Medulla oblongata (tissue), 1 donor: ENCODE measurements around the gene PLEKHA6.

Experiments used
- DNase-seq: peaks from one replicate; pipeline ENCODE4 v3.0.0-alpha.2; 2015; ENCODE audit errors: extremely low spot score

Gene PLEKHA6

GRCh38 chr1:204284929-204285328 lies 74.8 kb downstream of the PLEKHA6 start:
- no peak for DNase-seq

GRCh38 chr1:204283711-204284651 lies 75.7 kb downstream of the PLEKHA6 start:
- DNase-seq = no peak

- DNase-seq = no peak
Observed at GRCh38 chr1:204282761-204283221, 76.9 kb downstream of the PLEKHA6 start.

GRCh38 chr1:204280099-204280961 lies 79.4 kb downstream of the PLEKHA6 start:
- peak; percentile 42 for DNase-seq

- peak; percentile 27 for DNase-seq
Observed at GRCh38 chr1:204278958-204279357, 80.8 kb downstream of the PLEKHA6 start.

GRCh38 chr1:204278251-204278650 lies 81.5 kb downstream of the PLEKHA6 start:
- no peak for DNase-seq

- DNase-seq = no peak
Observed at GRCh38 chr1:204277563-204278219, 82.0 kb downstream of the PLEKHA6 start.

- DNase-seq = no peak
Observed at GRCh38 chr1:204275695-204276370, 83.9 kb downstream of the PLEKHA6 start.

GRCh38 chr1:204274446-204274845 lies 85.3 kb downstream of the PLEKHA6 start:
- no peak for DNase-seq

GRCh38 chr1:204272505-204272904 lies 87.2 kb downstream of the PLEKHA6 start:
- no peak for DNase-seq

- no peak for DNase-seq
Observed at GRCh38 chr1:204271970-204272369, 87.8 kb downstream of the PLEKHA6 start.

- DNase-seq = no peak
Observed at GRCh38 chr1:204268101-204268500, 91.6 kb downstream of the PLEKHA6 start.

GRCh38 chr1:204267191-204267601 lies 92.5 kb downstream of the PLEKHA6 start:
- peak; percentile 95 for DNase-seq

- DNase-seq = no peak
Observed at GRCh38 chr1:204266504-204267034, 93.2 kb downstream of the PLEKHA6 start.

GRCh38 chr1:204265665-204266064 lies 94.1 kb downstream of the PLEKHA6 start:
- no peak for DNase-seq

GRCh38 chr1:204264805-204265204 lies 94.9 kb downstream of the PLEKHA6 start:
- no peak for DNase-seq

- DNase-seq = peak; percentile 66
Observed at GRCh38 chr1:204263254-204263910, 96.3 kb downstream of the PLEKHA6 start.

- DNase-seq = peak; percentile 79
Observed at GRCh38 chr1:204262506-204263253, 97.0 kb downstream of the PLEKHA6 start.

GRCh38 chr1:204261746-204262505 lies 97.8 kb downstream of the PLEKHA6 start:
- DNase-seq = no peak
